ENCODE data around the gene UMODL1. TPM values are rescaled to one million over a fixed set of nuclear protein-coding genes. Genes with fewer than 3 reads are reported as not detected.

Gene UMODL1
- total and polyA plus RNA-seq, 8 donors: under 0.01 TPM; not detected in 7

DNA sequence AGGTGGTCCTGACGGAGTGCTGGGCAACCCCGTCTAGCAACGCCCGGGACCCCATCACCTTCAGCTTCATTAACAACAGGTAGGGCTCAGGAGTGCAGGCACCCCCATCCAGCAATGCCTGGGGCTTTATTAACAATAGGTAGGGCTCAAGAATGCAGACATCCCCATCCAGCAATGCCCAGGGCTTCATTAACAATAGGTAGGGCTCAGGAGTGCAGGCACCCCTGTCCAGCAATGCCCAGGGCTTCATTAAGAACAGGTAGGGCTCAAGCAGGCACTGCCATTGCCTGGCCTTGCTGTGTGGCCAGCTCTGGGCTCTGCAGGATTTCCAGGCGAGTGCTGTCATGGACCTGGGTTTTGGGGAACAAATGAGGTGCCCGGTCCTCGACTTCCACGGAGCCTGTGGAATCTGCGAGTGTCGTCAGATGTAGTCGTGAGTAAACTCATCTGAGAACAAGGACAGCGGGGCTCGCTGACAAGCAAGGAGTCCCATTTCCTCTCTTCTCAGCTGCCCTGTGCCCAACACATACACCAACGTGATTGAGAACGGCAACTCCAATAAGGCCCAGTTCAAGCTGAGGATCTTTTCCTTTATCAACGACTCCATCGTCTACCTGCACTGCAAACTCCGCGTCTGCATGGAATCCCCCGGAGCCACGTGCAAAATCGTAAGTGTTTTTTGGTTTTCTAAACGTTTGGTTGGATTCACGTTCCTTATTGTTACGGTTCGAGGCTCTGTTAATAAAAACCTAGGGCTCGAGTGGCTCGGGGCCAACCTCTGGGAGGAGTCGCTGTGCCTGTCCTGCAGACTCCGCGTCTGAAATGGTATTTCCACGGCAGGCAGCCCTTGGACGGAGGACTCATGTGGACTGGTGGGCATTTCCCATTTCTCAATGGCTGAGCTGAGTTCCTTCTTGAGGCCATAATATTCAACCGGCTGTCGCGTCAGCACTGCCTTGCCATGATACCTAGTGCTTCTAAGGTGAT lies 56.3 kb downstream of the UMODL1 start:
- no peaks in the 10 kb centered on the region for H3K9me3 ChIP-seq
- no peak overlapping the region for H3K27ac ChIP-seq
- TF ChIP-seq POLR2AphosphoS5 (IDR thresholded peaks at IDR 0.05): no peak
- no peak for TF ChIP-seq POLR2A (IDR thresholded peaks at IDR 0.05)
- TF ChIP-seq, protein P1, sequence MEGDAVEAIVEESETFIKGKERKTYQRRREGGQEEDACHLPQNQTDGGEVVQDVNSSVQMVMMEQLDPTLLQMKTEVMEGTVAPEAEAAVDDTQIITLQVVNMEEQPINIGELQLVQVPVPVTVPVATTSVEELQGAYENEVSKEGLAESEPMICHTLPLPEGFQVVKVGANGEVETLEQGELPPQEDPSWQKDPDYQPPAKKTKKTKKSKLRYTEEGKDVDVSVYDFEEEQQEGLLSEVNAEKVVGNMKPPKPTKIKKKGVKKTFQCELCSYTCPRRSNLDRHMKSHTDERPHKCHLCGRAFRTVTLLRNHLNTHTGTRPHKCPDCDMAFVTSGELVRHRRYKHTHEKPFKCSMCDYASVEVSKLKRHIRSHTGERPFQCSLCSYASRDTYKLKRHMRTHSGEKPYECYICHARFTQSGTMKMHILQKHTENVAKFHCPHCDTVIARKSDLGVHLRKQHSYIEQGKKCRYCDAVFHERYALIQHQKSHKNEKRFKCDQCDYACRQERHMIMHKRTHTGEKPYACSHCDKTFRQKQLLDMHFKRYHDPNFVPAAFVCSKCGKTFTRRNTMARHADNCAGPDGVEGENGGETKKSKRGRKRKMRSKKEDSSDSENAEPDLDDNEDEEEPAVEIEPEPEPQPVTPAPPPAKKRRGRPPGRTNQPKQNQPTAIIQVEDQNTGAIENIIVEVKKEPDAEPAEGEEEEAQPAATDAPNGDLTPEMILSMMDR (IDR thresholded peaks at IDR 0.05): no peak
- TF ChIP-seq EP300 (IDR thresholded peaks at IDR 0.05): no peak
- peaks cover 0 to 6% (median 3%) of the 10 kb centered on the region in 4 donors for H3K4me1 ChIP-seq
- 83 to 86% (median 85%) methylated on average over 29 to 36 of the region's 36 CpGs for WGBS, 5 donors
- intact Hi-C loops (cut with DNase I; ENCODE audit: low total_unique reads): no loop called here
- H3K27me3 ChIP-seq: peaks cover 0 to 52% (median 7%) of the 10 kb centered on the region in 3 donors
- H3K36me3 ChIP-seq: no peaks in the 10 kb centered on the region
- H3K4me3 ChIP-seq: no peak overlapping the region
- no peak for DNase-seq

DNA sequence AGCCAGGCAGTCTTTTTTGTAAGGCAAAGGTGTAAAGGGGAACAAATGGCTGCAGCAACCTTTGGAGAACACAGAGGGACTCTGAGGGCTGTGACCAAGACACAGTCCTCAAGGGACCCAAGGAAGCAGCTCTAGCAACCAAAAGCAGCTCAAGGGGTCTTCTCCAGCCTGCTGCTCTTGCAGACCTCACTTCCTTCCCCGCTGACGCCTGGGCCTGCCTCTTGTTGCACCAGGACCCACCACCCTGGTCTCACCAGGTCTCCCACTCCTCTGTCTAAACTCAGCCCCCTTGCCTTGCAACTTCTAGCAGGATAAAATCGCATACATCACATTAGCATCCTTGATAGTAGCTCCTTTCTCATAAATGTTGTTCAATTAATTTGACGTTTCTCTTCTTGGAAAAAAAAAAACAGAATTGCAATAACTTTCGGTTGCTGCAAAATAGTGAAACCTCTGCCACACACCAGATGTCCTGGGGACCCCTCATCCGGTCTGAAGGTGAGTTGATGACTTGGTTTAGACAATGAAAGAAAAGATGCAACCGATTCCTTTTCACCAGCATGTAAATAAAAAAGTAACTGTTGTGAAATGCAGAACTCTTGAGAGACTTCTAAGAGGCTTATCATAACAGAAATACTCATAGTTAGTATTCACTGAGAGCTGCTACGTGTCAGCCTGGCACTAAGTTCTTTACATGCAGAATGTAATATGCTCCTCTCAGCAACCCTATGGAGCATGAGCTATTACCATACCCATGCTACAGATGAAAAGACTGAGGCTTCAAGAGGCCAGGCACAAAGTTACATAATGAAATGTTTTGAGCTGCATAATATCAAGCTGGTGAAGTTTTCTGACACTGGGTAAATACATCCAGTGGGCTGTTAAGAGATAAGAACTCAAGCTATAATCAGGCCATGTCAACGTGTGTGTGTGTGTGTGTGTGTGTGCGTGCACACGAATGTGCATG lies 58.5 kb downstream of the UMODL1 start:
- peaks cover 0 to 32% (median 7%) of the 10 kb centered on the region in 3 donors for H3K27me3 ChIP-seq
- no peak overlapping the region for H3K27ac ChIP-seq
- intact Hi-C loops (cut with DNase I; ENCODE audit: low total_unique reads): no loop called here
- WGBS, 5 donors: 66 to 76% (median 68%) methylated on average over 11 of the region's 11 CpGs
- H3K36me3 ChIP-seq: no peaks in the 10 kb centered on the region
- no peak for DNase-seq
- H3K9me3 ChIP-seq: no peaks in the 10 kb centered on the region
- TF ChIP-seq POLR2A (IDR thresholded peaks at IDR 0.05): no peak
- TF ChIP-seq, protein P1 (IDR thresholded peaks at IDR 0.05): no peak
- no peak overlapping the region for H3K4me3 ChIP-seq
- no peaks in the 10 kb centered on the region for H3K4me1 ChIP-seq

DNA sequence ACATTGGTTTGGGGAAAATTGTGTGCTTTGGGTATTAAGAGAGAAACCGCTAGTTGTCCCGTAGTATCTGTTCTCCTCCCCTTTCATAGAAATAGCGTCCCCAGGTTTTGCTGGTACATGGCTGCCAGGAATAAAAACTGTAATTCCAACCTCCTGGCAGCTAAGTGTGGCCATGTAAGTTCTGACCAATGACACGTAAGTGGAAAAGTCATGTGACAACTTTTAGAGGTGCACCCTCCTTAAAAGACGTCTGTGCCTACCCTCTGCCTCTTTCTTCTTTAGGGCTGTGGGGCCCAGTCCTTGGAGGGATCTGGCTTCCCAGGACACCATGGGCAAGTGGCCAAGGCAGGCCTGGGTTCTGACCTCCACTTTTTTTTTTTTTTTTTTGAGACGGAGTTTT lies 59.3 kb downstream of the UMODL1 start:
- H3K4me3 ChIP-seq: no peak overlapping the region
- H3K27ac ChIP-seq: no peak overlapping the region
- H3K36me3 ChIP-seq: no peaks in the 10 kb centered on the region
- WGBS, 5 donors: 64 to 77% (median 71%) methylated on average over 6 of the region's 6 CpGs
- intact Hi-C loops (cut with DNase I; ENCODE audit: low total_unique reads): no loop called here
- H3K9me3 ChIP-seq: no peaks in the 10 kb centered on the region
- TF ChIP-seq POLR2A (IDR thresholded peaks at IDR 0.05) (no peak), POLR2AphosphoS5 (IDR thresholded peaks at IDR 0.05) (no peak), EP300 (IDR thresholded peaks at IDR 0.05) (no peak)
- TF ChIP-seq, protein P1 (IDR thresholded peaks at IDR 0.05): no peak
- DNase-seq: no peak
- peaks cover 0 to 24% (median 0%) of the 10 kb centered on the region in 3 donors for H3K27me3 ChIP-seq
- H3K4me1 ChIP-seq: no peaks in the 10 kb centered on the region

DNA sequence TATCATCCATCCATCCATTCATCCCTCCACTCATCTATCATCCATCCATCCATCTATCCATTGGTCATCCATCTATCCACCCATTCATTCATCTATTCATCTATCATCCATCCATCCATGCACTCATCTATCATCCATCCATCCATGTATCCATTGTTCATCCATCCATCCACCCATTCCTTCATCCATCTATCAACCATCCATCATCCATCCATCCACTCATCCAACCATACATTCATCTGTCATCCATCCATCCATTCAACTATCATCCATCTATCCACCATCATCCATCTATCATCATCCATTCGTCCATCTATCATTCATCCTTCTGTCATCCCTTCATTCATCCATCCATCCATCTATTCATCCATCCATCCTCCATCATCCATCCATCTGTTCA lies 61.1 kb downstream of the UMODL1 start:
- TF ChIP-seq EP300 (IDR thresholded peaks at IDR 0.05): no peak
- Histone ChIP-seq H3K36me3 (no peaks in the 10 kb centered on the region), H3K9me3 (no peaks in the 10 kb centered on the region), H3K27me3 (peaks cover 0 to 6% (median 0%) of the 10 kb centered on the region in 3 donors), H3K27ac (no peak overlapping the region), H3K4me3 (no peak overlapping the region), H3K4me1 (no peaks in the 10 kb centered on the region)
- no peak for DNase-seq
- intact Hi-C loops (cut with DNase I; ENCODE audit: low total_unique reads): no loop called here
- 0 to 91% (median 88%) methylated on average over 1 of the region's 1 CpG for WGBS, 5 donors

Measured in stomach (tissue), 9 donors.